Retinal pigment epithelial cell (primary cell): ENCODE measurements around the gene OR8G1.
"Not testable (repeated sequence)": the region's sequence is repeated elsewhere in the genome, so short reads cannot be mapped to it uniquely, and the experiment has no call there.

Experiments
- DNase-seq: peaks from one replicate; pipeline ENCODE4 v3.0.0-alpha.2; 2010; ENCODE audit warnings: low read depth
- H3K4me3 ChIP-seq: 2 replicates; pipeline ENCODE4 v1.5.1; 2011; ENCODE audit warnings: mild to moderate bottlenecking, low read length, control low read depth, moderate library complexity
- CTCF ChIP-seq: conservative IDR thresholded peaks from 2 replicates; pipeline ENCODE4 v1.5.1; 2011; ENCODE audit warnings: low read depth, low read length, control low read depth, inconsistent platforms

OR8G1 gene

GRCh38 chr11:124238512-124238911 is 2.4 kb upstream of the OR8G1 start:
- TF ChIP-seq CTCF, result no peak
- no peak for DNase-seq
- H3K4me3 ChIP-seq, result no peak overlapping the region

GRCh38 chr11:124249869-124250268 is 9.0 kb downstream of the OR8G1 start:
- H3K4me3 ChIP-seq, DNase-seq: not testable (repeated sequence)

- DNase-seq, result no peak
- no peak for TF ChIP-seq CTCF
- H3K4me3 ChIP-seq, result no peak within 1 kb of the TSS
Measured at GRCh38 chr11:124256076-124256475, 15.2 kb downstream of the OR8G1 start, which contains the start of gene OR8G5. Gene OR8G5 (plus strand): TSS chr11:124256376. CDS start chr11:124264932, 8,556 bp downstream.

GRCh38 chr11:124265041-124265440 is 24.1 kb downstream of the OR8G1 start:
- not testable (repeated sequence) for DNase-seq, H3K4me3 ChIP-seq

GRCh38 chr11:124270886-124271285 is 30.0 kb downstream of the OR8G1 start:
- peak; percentile 77 for DNase-seq
- H3K4me3 ChIP-seq, result not testable (repeated sequence)

GRCh38 chr11:124274000-124274399 is 33.1 kb downstream of the OR8G1 start:
- no peak for DNase-seq
- H3K4me3 ChIP-seq, result no peak overlapping the region
- TF ChIP-seq CTCF, result no peak

GRCh38 chr11:124276081-124276480 is 35.2 kb downstream of the OR8G1 start:
- no peak for TF ChIP-seq CTCF
- DNase-seq, result peak; percentile 75
- no peak overlapping the region for H3K4me3 ChIP-seq

GRCh38 chr11:124277207-124277606 is 36.3 kb downstream of the OR8G1 start:
- H3K4me3 ChIP-seq, result no peak overlapping the region
- DNase-seq, result no peak
- no peak for TF ChIP-seq CTCF

GRCh38 chr11:124277804-124278203 is 36.9 kb downstream of the OR8G1 start:
- TF ChIP-seq CTCF, result peak; percentile 45
- no peak overlapping the region for H3K4me3 ChIP-seq
- no peak for DNase-seq
